HepG2 (cell line): ENCODE data around the gene TMC8. TPM values are rescaled to one million over a fixed set of nuclear protein-coding genes. Genes with fewer than 3 reads are reported as not detected.

Experiments used
- ATAC-seq: fragments of 200-7000 bp; cut with Tn5 transposase; 3 replicates; pipeline ENCODE4 v1.9.1; 2020; ENCODE audit warnings: mild to moderate bottlenecking, moderate library complexity
- BruUV-seq: library from RNA; stranded (reverse); fragments of 400-500 nt; replicated peaks from 2 replicates; lab custom pipeline; 2021; lab: Mats Ljungman, UMichigan
- CTCF ChIA-PET: fragments of 300-600 bp; formaldehyde crosslinking; extraction: SDS; loops from one replicate; lab custom pipeline; 2021; ENCODE audit warnings: low total read pairs, inconsistent platforms, low intra/inter-chr PET ratio; lab: Yijun Ruan, JAX
- POLR2A ChIA-PET: fragments of 350-600 bp; sonication (Branson Sonifier 250); formaldehyde crosslinking; loops from one replicate; lab custom pipeline; 2020; ENCODE audit warnings: antibody characterized with exemption, inconsistent platforms; lab: Yijun Ruan, JAX
- DNase-seq: peaks from one replicate; pipeline ENCODE4 v3.0.0-alpha.2; 2015; ENCODE audit warnings: low spot score
- FAIRE-seq: peaks from 3 replicates; lab custom pipeline; 2011; peaks lifted over from hg19 to GRCh38; lab: Jason Lieb, UNC
- H2AFZ ChIP-seq: one replicate; pipeline ENCODE4 v1.6.1; 2011; ENCODE audit warnings: low read length, inconsistent platforms
- H3K27ac ChIP-seq: fragments of 300-600 bp; 3 replicates; pipeline ENCODE4 v1.8.0; 2011; ENCODE audit warnings: mixed run types, mild to moderate bottlenecking, mixed read lengths, low read length, inconsistent platforms; ENCODE audit not compliant: insufficient read depth; ENCODE audit errors: extremely low read length
- H3K27me3 ChIP-seq, 2 experiments: fragments of 200-600 bp in 1 of 2; 2 replicates in 1 of 2; 3 replicates in 1 of 2; pipeline versions ENCODE4 v1.6.0 to v1.8.0; 2011; ENCODE audit warnings: low read length in 2 of 2, mild to moderate bottlenecking in 2 of 2, moderate library complexity in 2 of 2, inconsistent platforms in 1 of 2; ENCODE audit not compliant: insufficient read depth in 2 of 2, control insufficient read depth in 1 of 2
- H3K36me3 ChIP-seq, 2 experiments: fragments of 200-600 bp in 1 of 2; replicated peaks in 1 of 2; 2 replicates in 1 of 2; 3 replicates in 1 of 2; pipeline versions ENCODE4 v1.5.1 to v1.8.0; 2011; ENCODE audit warnings: low read length in 2 of 2, inconsistent platforms in 1 of 2; ENCODE audit not compliant: insufficient read depth in 2 of 2, control insufficient read depth in 1 of 2
- H3K4me1 ChIP-seq: 2 replicates; pipeline ENCODE4 v1.5.1; 2012; ENCODE audit warnings: low read length, inconsistent platforms; ENCODE audit not compliant: insufficient read depth
- H3K4me2 ChIP-seq: 2 replicates; pipeline ENCODE4 v1.6.0; 2011; ENCODE audit warnings: low read depth, low read length, inconsistent platforms
- H3K4me3 ChIP-seq, 3 experiments: fragments of 200-600 bp in 1 of 3; sonication (generic), shearing (Covaris generic) in 1 of 3; replicated peaks in 1 of 3; 2 replicates each; pipeline ENCODE4 v1.5.1; 2011 to 2016; ENCODE audit warnings: low read length in 3 of 3, inconsistent platforms in 2 of 3, low read depth in 2 of 3, mild to moderate bottlenecking in 2 of 3, control low read depth in 1 of 3, mixed read lengths in 1 of 3; ENCODE audit not compliant: insufficient read depth in 1 of 3
- H3K79me2 ChIP-seq: one replicate; pipeline ENCODE4 v1.6.1; 2011; ENCODE audit warnings: low read length, inconsistent platforms; ENCODE audit not compliant: insufficient read depth
- H3K9ac ChIP-seq: 2 replicates; pipeline ENCODE4 v1.6.0; 2011; ENCODE audit warnings: mild to moderate bottlenecking, low read depth, low read length, inconsistent platforms; ENCODE audit not compliant: insufficient read depth
- H3K9me3 ChIP-seq: 2 replicates; pipeline ENCODE4 v1.5.1; 2012; ENCODE audit warnings: mild to moderate bottlenecking, low read length
- H4K20me1 ChIP-seq: 2 replicates; pipeline ENCODE4 v1.6.0; 2011; ENCODE audit warnings: inconsistent platforms, mild to moderate bottlenecking, low read length, moderate library complexity; ENCODE audit not compliant: insufficient read depth
- AGO2 ChIP-seq: fragments of 200-400 bp; formaldehyde crosslinking; optimal IDR thresholded peaks from 2 replicates; pipeline ENCODE3; 2017; ENCODE audit warnings: mild to moderate bottlenecking, low read depth, low read length, moderate library complexity
- GZF1 ChIP-seq: sonication (generic); formaldehyde crosslinking; IDR thresholded peaks from 2 replicates; pipeline ENCODE4 v1.5.1; 2020; ENCODE audit warnings: mild to moderate bottlenecking, missing genetic modification reagents
- HNRNPUL1 ChIP-seq: fragments of 200-400 bp; formaldehyde crosslinking; IDR thresholded peaks from 2 replicates; pipeline ENCODE4 v1.6.1; 2017; ENCODE audit warnings: low read depth, mild to moderate bottlenecking, low read length, moderate library complexity
- MTF1 ChIP-seq: sonication (generic); formaldehyde crosslinking; IDR thresholded peaks from 2 replicates; pipeline ENCODE4 v1.5.0; 2020; ENCODE audit warnings: missing genetic modification reagents
- NFE2 ChIP-seq: sonication (generic); formaldehyde crosslinking; IDR thresholded peaks from 2 replicates; pipeline ENCODE4 v1.4.0; 2020; ENCODE audit warnings: missing genetic modification reagents
- NFIB ChIP-seq: sonication (generic); formaldehyde crosslinking; IDR thresholded peaks from 2 replicates; pipeline ENCODE4 v1.9.0; 2021; ENCODE audit warnings: missing genetic modification reagents, mild to moderate bottlenecking, borderline replicate concordance
- RBM39 ChIP-seq: fragments of 200-400 bp; formaldehyde crosslinking; IDR thresholded peaks from one replicate; pipeline ENCODE4 v1.6.1; 2018; ENCODE audit warnings: antibody characterized with exemption, mild to moderate bottlenecking, low read depth, low read length; ENCODE audit not compliant: poor library complexity, severe bottlenecking
- SNAPC2 ChIP-seq: sonication (generic); formaldehyde crosslinking; IDR thresholded peaks from 2 replicates; pipeline ENCODE4 v1.8.1; 2022; ENCODE audit warnings: mild to moderate bottlenecking, missing genetic modification reagents
- ZBTB38 ChIP-seq: sonication (generic); formaldehyde crosslinking; IDR thresholded peaks from 2 replicates; pipeline ENCODE4 v1.5.1; 2020; ENCODE audit warnings: mild to moderate bottlenecking, missing genetic modification reagents
- ZNF225 ChIP-seq: sonication (generic); formaldehyde crosslinking; IDR thresholded peaks from 2 replicates; pipeline ENCODE4 v1.4.0; 2020; ENCODE audit warnings: mild to moderate bottlenecking, missing genetic modification reagents
- ZNF256 ChIP-seq: sonication (generic); formaldehyde crosslinking; conservative IDR thresholded peaks from 2 replicates; pipeline ENCODE4 v1.4.0; 2020; ENCODE audit warnings: missing genetic modification reagents
- ZNF501 ChIP-seq: sonication (generic); formaldehyde crosslinking; IDR thresholded peaks from 2 replicates; pipeline ENCODE4 v1.5.1; 2020; ENCODE audit warnings: mild to moderate bottlenecking, moderate library complexity, missing genetic modification reagents
- ZNF577 ChIP-seq: sonication (generic); formaldehyde crosslinking; IDR thresholded peaks from 2 replicates; pipeline ENCODE4 v1.4.0; 2020; ENCODE audit warnings: mild to moderate bottlenecking, low read depth, missing genetic modification reagents, borderline replicate concordance
- WGBS: methylation state at CpG from one replicate; pipeline ENCODE4 v1.1.6; 2017; ENCODE audit warnings: low lambda C conversion rate; 5-methylcytosine and 5-hydroxymethylcytosine counted together
- in situ Hi-C: cut with HindIII; loops from 2 replicates; pipeline ENCODE4 v1.10.0; 2017; ENCODE audit warnings: low pct_unique_long_range_greater_than_20kb; ENCODE audit not compliant: extremely low pct_ligation_motif_present
- intact Hi-C: fragments of 100-400 bp; cut with micrococcal nuclease; formaldehyde crosslinking; loops from one replicate; pipeline ENCODE4 v1.10.0; 2022; ENCODE audit not compliant: unreplicated experiment
- polyA plus RNA-seq, 8 experiments: library from polyadenylated mRNA; depleted of rRNA in 3 of 8; stranded (reverse) in 7 of 8; unstranded in 1 of 8; fragments of >200 nt; fragmentation: Illumina TruSeq in 4 of 8; extraction: Trizol in 4 of 8; gene quantifications; 2 replicates each; pipeline versions ENCODE4 v1.2.1 to v1.2.3, GENCODE V29; 2011 to 2016; ENCODE audit warnings: low read depth in 4 of 8, missing spikeins in 1 of 8, mixed read lengths in 1 of 8; ENCODE audit not compliant: insufficient read depth in 1 of 8
- total RNA-seq, 5 experiments: library from RNA; depleted of rRNA; stranded (reverse); fragments of >200 nt; fragmentation: Illumina TruSeq; extraction: Trizol; gene quantifications; 2 replicates each; pipeline ENCODE4 v1.2.3, GENCODE V29; 2016; ENCODE audit warnings: low read depth in 1 of 5
- TF ChIP-seq, protein P1 (sequence below): sonication (generic); formaldehyde crosslinking; IDR thresholded peaks from 2 replicates; pipeline ENCODE4 v1.4.0; 2020; ENCODE audit warnings: low read depth, mild to moderate bottlenecking, missing genetic modification reagents
- TF ChIP-seq, protein P2 (sequence below): sonication (generic); formaldehyde crosslinking; IDR thresholded peaks from 2 replicates; pipeline ENCODE4 v1.5.1; 2020; ENCODE audit warnings: missing genetic modification reagents, mild to moderate bottlenecking, borderline replicate concordance

The TMC8 gene
- total and polyA plus RNA-seq, 2 of the 13 experiments (the other 11 are each of a cell fraction or from before 2014, with no cell fraction given), result 0.53 to 7.8 TPM

DNA sequence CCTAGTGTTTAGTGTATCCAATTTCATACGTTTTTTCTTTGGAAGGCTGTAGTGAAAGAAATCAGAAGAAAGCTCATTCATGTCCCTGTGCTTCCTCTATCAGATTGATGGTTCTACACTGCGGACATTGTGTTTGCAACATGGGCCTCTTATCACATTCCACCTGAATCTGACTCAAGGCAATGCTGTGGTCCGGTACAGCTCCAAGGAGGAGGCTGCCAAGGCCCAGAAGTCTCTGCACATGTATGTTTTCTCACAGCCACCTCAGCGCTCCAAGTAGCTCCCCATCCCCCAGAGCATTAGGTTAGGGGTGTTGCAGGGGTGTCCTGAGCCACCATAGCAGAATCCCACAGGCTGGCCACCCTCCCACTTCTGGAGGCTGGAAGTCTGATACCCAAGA is 27.3 kb upstream of the TMC8 start:
- Histone ChIP-seq H3K9ac (no peak overlapping the region), H2AFZ (no peak overlapping the region), H3K4me1 (peaks cover 27% of the 10 kb centered on the region), H3K27ac (no peak overlapping the region), H3K4me3 (no peak overlapping the region), H3K79me2 (no peaks in the 10 kb centered on the region), H3K27me3 (no peaks in the 10 kb centered on the region), H3K4me2 (no peak overlapping the region), H4K20me1 (no peaks in the 10 kb centered on the region), H3K9me3 (peaks cover 7% of the 10 kb centered on the region; the same call in 1 of the 2 replicates), H3K36me3 (peaks cover 11 to 32% of the 10 kb centered on the region in 2 experiments)
- intact Hi-C loops (no loop called here), in situ Hi-C loops (no loop called here)
- ATAC-seq (no peak), FAIRE-seq (no peak), DNase-seq (no peak)
- no TSS peak for BruUV-seq
- 92% methylated on average over 4 of the region's 4 CpGs for WGBS
- no peak for TF ChIP-seq ZNF501 (CRISPR knock-in tag)
- TF ChIP-seq SNAPC2 (CRISPR knock-in tag), result no peak
- TF ChIP-seq HNRNPUL1, result no peak
- no peak for TF ChIP-seq GZF1 (CRISPR knock-in tag)
- ChIA-PET CTCF (no interaction called here), POLR2A (no interaction called here)

DNA sequence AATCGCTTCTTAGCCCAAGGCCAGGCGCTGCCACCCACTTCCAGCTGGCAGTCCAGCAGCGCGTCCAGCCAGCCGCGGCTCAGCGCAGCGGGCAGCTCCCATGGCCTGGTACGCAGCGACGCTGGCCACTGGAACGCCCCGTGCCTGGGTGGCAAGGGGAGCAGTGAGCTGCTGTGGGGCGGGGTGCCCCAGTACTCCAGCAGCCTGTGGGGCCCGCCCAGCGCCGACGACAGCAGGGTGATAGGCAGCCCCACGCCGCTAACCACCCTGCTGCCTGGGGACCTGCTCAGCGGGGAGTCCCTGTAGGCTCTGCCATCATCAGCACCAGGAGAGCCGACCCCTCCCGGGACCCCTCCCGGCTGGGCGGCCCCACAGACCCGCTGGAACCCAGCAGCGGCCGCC is 26.0 kb upstream of the TMC8 start:
- Histone ChIP-seq H3K9me3 (peaks cover 7% of the 10 kb centered on the region; the same call in 1 of the 2 replicates), H3K36me3 (peaks cover 5 to 25% of the 10 kb centered on the region in 2 experiments; a peak in 4 of 5 replicates), H3K79me2 (no peaks in the 10 kb centered on the region), H3K27ac (no peak overlapping the region), H2AFZ (no peak overlapping the region), H4K20me1 (no peaks in the 10 kb centered on the region), H3K4me2 (no peak overlapping the region), H3K9ac (no peak overlapping the region), H3K27me3 (no peaks in the 10 kb centered on the region), H3K4me3 (no peak overlapping the region), H3K4me1 (peaks cover 39% of the 10 kb centered on the region)
- no peak for ATAC-seq
- TF ChIP-seq, protein P1, sequence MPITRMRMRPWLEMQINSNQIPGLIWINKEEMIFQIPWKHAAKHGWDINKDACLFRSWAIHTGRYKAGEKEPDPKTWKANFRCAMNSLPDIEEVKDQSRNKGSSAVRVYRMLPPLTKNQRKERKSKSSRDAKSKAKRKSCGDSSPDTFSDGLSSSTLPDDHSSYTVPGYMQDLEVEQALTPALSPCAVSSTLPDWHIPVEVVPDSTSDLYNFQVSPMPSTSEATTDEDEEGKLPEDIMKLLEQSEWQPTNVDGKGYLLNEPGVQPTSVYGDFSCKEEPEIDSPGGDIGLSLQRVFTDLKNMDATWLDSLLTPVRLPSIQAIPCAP (CRISPR knock-in tag), result no peak
- TF ChIP-seq MTF1 (CRISPR knock-in tag) (no peak), RBM39 (peak; percentile 15), ZNF225 (peak; percentile 45; the same call in 1 of the 2 replicates), NFIB (CRISPR knock-in tag) (0 out of 2 replicates have a peak, but pooled peaks have one; percentile 44), ZNF577 (no peak), ZBTB38 (0 out of 2 replicates have a peak, but pooled peaks have one; percentile 23), AGO2 (peak; percentile 34), NFE2 (CRISPR knock-in tag) (no peak), ZNF256 (CRISPR knock-in tag) (no peak)
- TF ChIP-seq, protein P2, sequence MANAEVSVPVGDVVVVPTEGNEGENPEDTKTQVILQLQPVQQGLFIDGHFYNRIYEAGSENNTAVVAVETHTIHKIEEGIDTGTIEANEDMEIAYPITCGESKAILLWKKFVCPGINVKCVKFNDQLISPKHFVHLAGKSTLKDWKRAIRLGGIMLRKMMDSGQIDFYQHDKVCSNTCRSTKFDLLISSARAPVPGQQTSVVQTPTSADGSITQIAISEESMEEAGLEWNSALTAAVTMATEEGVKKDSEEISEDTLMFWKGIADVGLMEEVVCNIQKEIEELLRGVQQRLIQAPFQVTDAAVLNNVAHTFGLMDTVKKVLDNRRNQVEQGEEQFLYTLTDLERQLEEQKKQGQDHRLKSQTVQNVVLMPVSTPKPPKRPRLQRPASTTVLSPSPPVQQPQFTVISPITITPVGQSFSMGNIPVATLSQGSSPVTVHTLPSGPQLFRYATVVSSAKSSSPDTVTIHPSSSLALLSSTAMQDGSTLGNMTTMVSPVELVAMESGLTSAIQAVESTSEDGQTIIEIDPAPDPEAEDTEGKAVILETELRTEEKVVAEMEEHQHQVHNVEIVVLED, result no peak
- ChIA-PET POLR2A (no interaction called here), CTCF (no interaction called here)
- DNase-seq, result no peak
- BruUV-seq, result no TSS peak
- no peak for FAIRE-seq
- 98% methylated on average over 16 of the region's 28 CpGs for WGBS
- intact Hi-C loops, result no loop called here
- in situ Hi-C loops, result no loop called here
